ENCODE results near the gene ANKRD34C.

Gene ANKRD34C

DNA sequence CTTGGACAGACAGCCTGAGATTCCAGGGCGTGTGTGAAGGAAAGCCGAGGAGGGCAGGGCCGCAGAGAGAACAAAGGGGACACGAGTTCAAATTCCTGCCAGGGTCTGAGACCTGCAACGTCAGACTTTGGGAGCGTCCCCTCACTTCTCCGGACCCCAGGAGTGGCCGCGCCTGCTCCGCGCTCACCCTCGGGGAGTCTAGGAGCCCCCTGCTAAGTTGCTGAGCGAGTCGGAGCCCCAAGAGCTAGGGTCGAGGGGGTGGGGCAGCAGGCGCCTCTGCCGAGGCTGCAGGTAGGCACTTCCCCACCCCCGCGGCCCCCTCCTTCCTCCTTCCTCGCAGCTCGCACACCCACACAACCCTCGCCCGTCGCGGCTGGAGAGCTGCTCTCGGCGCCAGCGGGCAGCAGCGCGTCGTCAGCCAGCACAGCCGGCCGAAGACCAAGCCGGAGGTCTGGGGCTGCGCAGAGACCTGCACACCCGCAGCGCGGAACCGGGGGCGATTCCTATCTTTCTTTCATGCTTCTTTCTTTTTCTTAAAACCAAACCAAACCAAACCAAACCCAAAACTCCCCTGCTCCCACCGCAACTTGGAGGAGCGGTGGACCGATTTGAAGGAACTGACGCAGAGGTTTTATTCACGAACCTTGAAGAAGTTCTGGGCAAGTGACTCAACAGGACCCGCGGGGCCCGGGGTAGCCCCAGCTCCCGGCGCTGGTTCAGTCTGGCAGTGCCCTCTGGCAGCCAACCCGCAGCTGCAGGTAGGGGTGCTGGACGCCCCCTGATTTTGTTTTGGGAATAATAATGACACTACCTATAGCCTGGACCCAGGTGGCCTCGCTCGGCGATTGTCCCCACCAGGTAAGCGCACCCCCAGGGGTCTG is at the start of gene ANKRD34C:
TSS of gene ANKRD34C (plus strand) at position 352 of the 881 bp plus-strand sequence. CDS start 10,563 bp downstream, outside the sequence.
- DNase-seq (ENCODE audit: low read depth): no peak
- TF ChIP-seq, protein P1, sequence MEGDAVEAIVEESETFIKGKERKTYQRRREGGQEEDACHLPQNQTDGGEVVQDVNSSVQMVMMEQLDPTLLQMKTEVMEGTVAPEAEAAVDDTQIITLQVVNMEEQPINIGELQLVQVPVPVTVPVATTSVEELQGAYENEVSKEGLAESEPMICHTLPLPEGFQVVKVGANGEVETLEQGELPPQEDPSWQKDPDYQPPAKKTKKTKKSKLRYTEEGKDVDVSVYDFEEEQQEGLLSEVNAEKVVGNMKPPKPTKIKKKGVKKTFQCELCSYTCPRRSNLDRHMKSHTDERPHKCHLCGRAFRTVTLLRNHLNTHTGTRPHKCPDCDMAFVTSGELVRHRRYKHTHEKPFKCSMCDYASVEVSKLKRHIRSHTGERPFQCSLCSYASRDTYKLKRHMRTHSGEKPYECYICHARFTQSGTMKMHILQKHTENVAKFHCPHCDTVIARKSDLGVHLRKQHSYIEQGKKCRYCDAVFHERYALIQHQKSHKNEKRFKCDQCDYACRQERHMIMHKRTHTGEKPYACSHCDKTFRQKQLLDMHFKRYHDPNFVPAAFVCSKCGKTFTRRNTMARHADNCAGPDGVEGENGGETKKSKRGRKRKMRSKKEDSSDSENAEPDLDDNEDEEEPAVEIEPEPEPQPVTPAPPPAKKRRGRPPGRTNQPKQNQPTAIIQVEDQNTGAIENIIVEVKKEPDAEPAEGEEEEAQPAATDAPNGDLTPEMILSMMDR (conservative IDR thresholded peaks at IDR 0.05; ENCODE audit: low read depth, low read length): no peak
- no peak within 1 kb of the TSS for H3K4me3 ChIP-seq (ENCODE audit: low read depth, low read length)

DNA sequence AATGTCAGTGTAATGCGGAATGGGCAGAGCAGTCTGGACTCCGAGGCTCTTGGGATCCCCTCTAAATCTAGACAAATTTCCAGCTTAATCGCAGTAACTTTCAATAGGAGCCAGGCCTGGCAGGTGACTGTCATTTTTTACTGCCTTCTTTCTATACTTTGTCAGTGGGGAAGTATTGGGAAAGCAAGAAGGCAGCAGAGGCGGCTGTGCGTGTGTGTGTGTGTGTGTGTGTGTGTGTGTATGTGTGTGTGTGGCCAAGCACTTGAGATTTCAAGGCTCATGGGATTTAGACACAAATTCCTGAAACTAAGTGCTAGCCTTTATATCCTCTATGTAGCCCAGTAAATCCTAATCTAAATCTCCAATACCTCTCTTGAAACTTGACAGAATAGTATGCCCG is 49.3 kb upstream of the ANKRD34C start:
- TF ChIP-seq, protein P1 (conservative IDR thresholded peaks at IDR 0.05; ENCODE audit: low read depth, low read length): no peak

DNA sequence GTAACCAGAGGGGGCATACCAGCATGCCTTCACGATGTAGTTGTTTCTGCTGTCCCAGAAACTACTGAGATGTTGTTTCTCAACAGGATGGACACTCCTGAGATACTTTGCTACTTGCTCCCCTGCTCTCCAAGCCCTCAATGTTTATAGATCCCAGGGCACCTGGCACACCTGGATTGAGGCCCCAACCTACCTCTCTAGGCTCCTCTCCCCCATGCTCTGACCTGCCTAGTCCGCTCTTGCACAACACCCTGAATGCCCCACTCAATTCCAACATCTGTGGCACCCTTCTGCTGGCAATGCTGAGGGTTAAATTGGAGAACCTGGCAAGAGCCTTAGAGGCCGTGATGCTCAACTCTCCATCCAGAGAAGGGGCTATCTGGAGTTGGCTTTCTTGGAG is 42.5 kb upstream of the ANKRD34C start:
- no peak overlapping the region for H3K4me3 ChIP-seq (ENCODE audit: low read depth, low read length)
- TF ChIP-seq, protein P1 (conservative IDR thresholded peaks at IDR 0.05; ENCODE audit: low read depth, low read length): no peak
- no peak for DNase-seq (ENCODE audit: low read depth)

More for the DNA sequence above, 49.3 kb upstream of the ANKRD34C start:
- DNase-seq (ENCODE audit: low read depth): no peak
- no peak overlapping the region for H3K4me3 ChIP-seq (ENCODE audit: low read depth, low read length)

DNA sequence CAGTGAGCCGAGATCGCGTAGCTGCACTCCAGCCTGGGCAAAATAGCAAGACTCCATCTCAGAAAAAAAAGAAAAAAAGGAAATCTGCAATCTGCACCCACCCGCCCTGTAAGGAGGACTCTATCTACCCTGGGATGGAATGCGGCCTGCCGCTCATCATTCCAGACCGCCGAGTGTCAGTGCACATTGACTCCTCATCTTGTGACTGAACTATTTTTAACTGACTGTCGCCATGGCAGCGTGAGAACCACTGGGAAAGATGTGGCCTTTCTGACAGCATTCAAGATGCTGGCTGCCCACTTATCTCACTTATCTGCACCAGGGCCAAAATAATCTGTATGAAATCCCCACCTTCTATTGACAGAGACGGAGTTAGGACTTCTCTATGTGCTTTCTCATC is 38.8 kb upstream of the ANKRD34C start:
- DNase-seq (ENCODE audit: low read depth): peak; percentile 4
- no peak overlapping the region for H3K4me3 ChIP-seq (ENCODE audit: low read depth, low read length)
- TF ChIP-seq, protein P1 (conservative IDR thresholded peaks at IDR 0.05; ENCODE audit: low read depth, low read length): no peak

DNA sequence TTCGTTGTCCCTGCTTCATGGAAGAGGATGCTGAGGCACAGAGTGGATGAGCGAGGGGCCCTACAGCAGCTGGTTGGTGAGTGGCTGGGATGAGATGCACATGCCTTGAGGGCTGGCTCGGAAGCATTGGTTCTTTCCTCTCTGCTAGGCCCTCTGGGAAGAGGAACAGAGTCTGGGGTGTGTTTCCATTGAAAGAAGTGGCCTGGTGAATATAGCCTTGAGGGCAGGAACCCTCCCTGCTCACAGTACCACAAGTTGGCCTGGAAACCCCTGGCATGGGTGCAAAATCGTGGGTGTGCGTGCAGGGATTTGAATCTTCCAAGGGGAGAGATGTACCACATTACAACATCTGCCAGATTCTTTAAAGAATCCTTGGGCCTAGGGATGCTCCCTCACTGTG is 37.6 kb upstream of the ANKRD34C start:
- DNase-seq (ENCODE audit: low read depth): no peak
- TF ChIP-seq, protein P1 (conservative IDR thresholded peaks at IDR 0.05; ENCODE audit: low read depth, low read length): no peak

DNA sequence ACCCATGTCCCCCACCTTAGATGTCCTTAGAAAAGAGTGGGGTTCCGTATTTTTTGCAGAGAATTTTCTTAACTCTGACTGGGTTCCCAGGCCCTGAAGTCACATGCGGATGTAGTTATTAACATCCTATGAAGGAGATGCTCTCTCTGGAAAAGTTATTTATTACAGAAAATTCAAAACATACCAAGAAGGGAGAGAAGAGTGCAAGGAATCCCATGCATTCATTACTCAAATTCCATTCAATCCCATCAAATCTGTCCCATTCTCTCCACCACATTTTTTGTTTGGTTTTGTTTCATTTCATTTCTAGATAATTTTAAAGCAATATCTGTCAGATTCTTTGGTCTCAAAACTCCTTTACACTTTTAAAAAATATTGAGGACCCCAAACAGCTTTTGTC is 34.3 kb upstream of the ANKRD34C start:
- DNase-seq (ENCODE audit: low read depth): peak; percentile 2
- TF ChIP-seq, protein P1 (conservative IDR thresholded peaks at IDR 0.05; ENCODE audit: low read depth, low read length): no peak
- no peak overlapping the region for H3K4me3 ChIP-seq (ENCODE audit: low read depth, low read length)

More for the DNA sequence above, 37.6 kb upstream of the ANKRD34C start:
- no peak overlapping the region for H3K4me3 ChIP-seq (ENCODE audit: low read depth, low read length)

DNA sequence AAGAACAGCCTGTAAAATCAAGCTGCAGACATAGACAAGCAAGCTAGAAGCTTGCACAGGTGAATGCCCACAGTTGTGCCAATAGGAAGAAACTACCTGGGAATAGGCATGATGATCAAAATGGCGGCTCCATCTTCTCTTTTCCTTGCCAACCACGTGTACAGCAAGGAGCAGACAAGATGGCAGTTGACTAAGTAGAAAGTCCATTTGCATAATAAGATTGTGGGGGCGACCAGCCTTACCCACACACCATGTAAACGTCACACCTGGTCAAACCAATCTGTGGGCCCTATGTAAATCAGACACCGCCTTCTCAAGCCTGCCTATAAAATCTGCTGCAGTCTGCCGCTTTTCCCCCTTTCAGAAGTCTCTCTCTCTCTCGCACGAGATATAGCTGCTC is 25.1 kb upstream of the ANKRD34C start:
- TF ChIP-seq, protein P1 (conservative IDR thresholded peaks at IDR 0.05; ENCODE audit: low read depth, low read length): no peak
- no peak overlapping the region for H3K4me3 ChIP-seq (ENCODE audit: low read depth, low read length)
- no peak for DNase-seq (ENCODE audit: low read depth)
